Erythroblast (primary cell): ENCODE data around the gene ATF3.

Experiments
- GATA1 ChIP-seq: IDR thresholded peaks from 2 replicates; pipeline ENCODE4 v1.6.1; 2011; ENCODE audit warnings: low read depth, mild to moderate bottlenecking, control low read depth, low read length, moderate library complexity
- POLR2A ChIP-seq: IDR thresholded peaks from 2 replicates; pipeline ENCODE4 v1.6.1; 2011; ENCODE audit warnings: mild to moderate bottlenecking, low read length

DNA sequence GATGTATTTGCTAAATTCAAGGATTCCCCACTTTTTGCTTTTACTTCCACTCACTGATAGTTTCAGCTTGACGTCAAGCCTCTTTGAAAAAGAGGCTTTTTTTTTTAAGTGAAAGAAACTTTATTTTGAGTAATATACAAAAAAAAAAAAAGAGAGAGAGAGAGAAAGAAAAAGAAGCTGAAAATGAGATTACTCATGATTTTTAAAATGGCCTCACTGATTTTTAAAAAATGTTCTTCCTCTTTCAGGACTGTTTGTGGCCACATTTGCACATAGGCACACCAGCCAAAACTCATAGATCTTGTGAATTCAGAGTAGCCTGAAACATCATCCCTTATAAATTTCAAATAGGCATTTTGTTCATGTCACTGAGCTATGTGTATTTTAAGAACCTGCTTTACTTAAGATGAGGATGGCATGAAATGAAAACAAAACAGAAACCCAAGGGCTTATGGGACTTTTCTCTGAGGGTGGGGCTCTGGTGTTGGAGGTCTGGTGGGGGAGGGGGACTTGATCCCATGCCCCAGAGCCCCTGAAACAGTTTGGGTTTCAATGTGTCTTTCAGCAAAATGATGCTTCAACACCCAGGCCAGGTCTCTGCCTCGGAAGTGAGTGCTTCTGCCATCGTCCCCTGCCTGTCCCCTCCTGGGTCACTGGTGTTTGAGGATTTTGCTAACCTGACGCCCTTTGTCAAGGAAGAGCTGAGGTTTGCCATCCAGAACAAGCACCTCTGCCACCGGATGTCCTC lies 6.1 kb downstream of the ATF3 start:
- no peak for TF ChIP-seq POLR2A
- no peak for TF ChIP-seq GATA1
